ENCODE measurements around the gene GLI3. TPM values are rescaled to one million over a fixed set of nuclear protein-coding genes. Genes with fewer than 3 reads are reported as not detected.

The GLI3 gene
- total RNA-seq, 2 donors from 2014 or later, result 2.7 to 10.2 TPM

GRCh38 chr7:42123716-42124115 lies 113.3 kb downstream of the GLI3 start:
- Mint-ChIP-seq H3K27me3 (ENCODE audit: insufficient read depth) (peaks cover 47% of the 10 kb centered on the region), H3K9me3 (no peaks in the 10 kb centered on the region), H3K4me3 (no peak overlapping the region), H3K27ac (no peak overlapping the region), H3K36me3 (ENCODE audit: low read depth) (no peaks in the 10 kb centered on the region), H3K4me1 (peaks cover 9% of the 10 kb centered on the region)
- TF ChIP-seq, protein P1, sequence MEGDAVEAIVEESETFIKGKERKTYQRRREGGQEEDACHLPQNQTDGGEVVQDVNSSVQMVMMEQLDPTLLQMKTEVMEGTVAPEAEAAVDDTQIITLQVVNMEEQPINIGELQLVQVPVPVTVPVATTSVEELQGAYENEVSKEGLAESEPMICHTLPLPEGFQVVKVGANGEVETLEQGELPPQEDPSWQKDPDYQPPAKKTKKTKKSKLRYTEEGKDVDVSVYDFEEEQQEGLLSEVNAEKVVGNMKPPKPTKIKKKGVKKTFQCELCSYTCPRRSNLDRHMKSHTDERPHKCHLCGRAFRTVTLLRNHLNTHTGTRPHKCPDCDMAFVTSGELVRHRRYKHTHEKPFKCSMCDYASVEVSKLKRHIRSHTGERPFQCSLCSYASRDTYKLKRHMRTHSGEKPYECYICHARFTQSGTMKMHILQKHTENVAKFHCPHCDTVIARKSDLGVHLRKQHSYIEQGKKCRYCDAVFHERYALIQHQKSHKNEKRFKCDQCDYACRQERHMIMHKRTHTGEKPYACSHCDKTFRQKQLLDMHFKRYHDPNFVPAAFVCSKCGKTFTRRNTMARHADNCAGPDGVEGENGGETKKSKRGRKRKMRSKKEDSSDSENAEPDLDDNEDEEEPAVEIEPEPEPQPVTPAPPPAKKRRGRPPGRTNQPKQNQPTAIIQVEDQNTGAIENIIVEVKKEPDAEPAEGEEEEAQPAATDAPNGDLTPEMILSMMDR (conservative IDR thresholded peaks at IDR 0.05), result no peak
- Histone ChIP-seq H3K4me1 (ENCODE audit: control insufficient read depth, insufficient read depth, low read length) (peaks cover 5% of the 10 kb centered on the region), H3K27me3 (ENCODE audit: control insufficient read depth, insufficient read depth, low read length, poor library complexity, severe bottlenecking) (no peaks in the 10 kb centered on the region), H3K9ac (ENCODE audit: extremely low read depth, low read length, poor library complexity, severe bottlenecking) (no peak overlapping the region), H3K9me3 (ENCODE audit: control insufficient read depth, low read length) (no peaks in the 10 kb centered on the region), H3K4me3 (ENCODE audit: low read length) (no peak overlapping the region), H3K36me3 (ENCODE audit: control insufficient read depth, insufficient read depth, low read length) (no peaks in the 10 kb centered on the region), H3K27ac (ENCODE audit: low read depth, low read length) (no peak overlapping the region)
- WGBS, 2 experiments (ENCODE audit: insufficient coverage in 1 of 2, insufficient read length in 1 of 2), result 89 to 96% methylated on average over 3 to 6 of the region's 6 CpGs
- DNase-seq, result no peak

- Mint-ChIP-seq H3K9me3 (no peaks in the 10 kb centered on the region), H3K27ac (no peak overlapping the region), H3K27me3 (ENCODE audit: insufficient read depth) (peaks cover 65% of the 10 kb centered on the region), H3K36me3 (ENCODE audit: low read depth) (no peaks in the 10 kb centered on the region), H3K4me3 (no peak overlapping the region), H3K4me1 (peaks cover 6% of the 10 kb centered on the region)
- TF ChIP-seq, protein P1 (conservative IDR thresholded peaks at IDR 0.05), result no peak
- Histone ChIP-seq H3K27ac (ENCODE audit: low read depth, low read length) (no peak overlapping the region), H3K27me3 (ENCODE audit: control insufficient read depth, insufficient read depth, low read length, poor library complexity, severe bottlenecking) (no peaks in the 10 kb centered on the region), H3K4me3 (ENCODE audit: low read length) (no peak overlapping the region), H3K4me1 (ENCODE audit: control insufficient read depth, insufficient read depth, low read length) (peaks cover 5% of the 10 kb centered on the region), H3K9me3 (ENCODE audit: control insufficient read depth, low read length) (no peaks in the 10 kb centered on the region), H3K36me3 (ENCODE audit: control insufficient read depth, insufficient read depth, low read length) (no peaks in the 10 kb centered on the region), H3K9ac (ENCODE audit: extremely low read depth, low read length, poor library complexity, severe bottlenecking) (no peak overlapping the region)
- 85 to 92% methylated on average over 5 to 8 of the region's 8 CpGs for WGBS, 2 experiments (ENCODE audit: insufficient coverage in 1 of 2, insufficient read length in 1 of 2)
- DNase-seq, result no peak
Observed at GRCh38 chr7:42120191-42120590, 116.8 kb downstream of the GLI3 start.

- Histone ChIP-seq H3K9ac (ENCODE audit: extremely low read depth, low read length, poor library complexity, severe bottlenecking) (no peak overlapping the region), H3K9me3 (ENCODE audit: control insufficient read depth, low read length) (no peaks in the 10 kb centered on the region), H3K4me3 (ENCODE audit: low read length) (no peak overlapping the region), H3K27me3 (ENCODE audit: control insufficient read depth, insufficient read depth, low read length, poor library complexity, severe bottlenecking) (no peaks in the 10 kb centered on the region), H3K4me1 (ENCODE audit: control insufficient read depth, insufficient read depth, low read length) (no peaks in the 10 kb centered on the region), H3K36me3 (ENCODE audit: control insufficient read depth, insufficient read depth, low read length) (no peaks in the 10 kb centered on the region), H3K27ac (ENCODE audit: low read depth, low read length) (no peak overlapping the region)
- WGBS, 2 experiments (ENCODE audit: insufficient coverage in 1 of 2, insufficient read length in 1 of 2), result 91 to 94% methylated on average over 2 to 4 of the region's 4 CpGs
- Mint-ChIP-seq H3K4me3 (no peak overlapping the region), H3K36me3 (ENCODE audit: low read depth) (no peaks in the 10 kb centered on the region), H3K27ac (no peak overlapping the region), H3K4me1 (no peaks in the 10 kb centered on the region), H3K27me3 (ENCODE audit: insufficient read depth) (peaks cover 73% of the 10 kb centered on the region), H3K9me3 (no peaks in the 10 kb centered on the region)
- no peak for DNase-seq
- TF ChIP-seq, protein P1 (conservative IDR thresholded peaks at IDR 0.05), result no peak
Observed at GRCh38 chr7:42117201-42117600, 119.8 kb downstream of the GLI3 start.

All from endodermal cell (in vitro differentiated cells).